ENCODE measurements around the gene AGXT2.

The AGXT2 gene

GRCh38 chr5:35023391-35024178, 24.2 kb downstream of the AGXT2 start:
- H3K27me3 ChIP-seq (replicated peaks in 2 of 5; ENCODE audit: control insufficient read depth in 4 of 5, insufficient read depth in 5 of 5, low read length in 4 of 5) = peaks cover 0 to 1% (median 0%) of the 10 kb centered on the region in 5 experiments
- DNase-seq = no peak
- WGBS (ENCODE audit: insufficient coverage) = 91% methylated on average over 6 of the region's 7 CpGs
- no peaks in the 10 kb centered on the region for H3K36me3 ChIP-seq (ENCODE audit: control insufficient read depth in 4 of 4, insufficient read depth in 4 of 4, low read length in 3 of 4)
- H3K27ac ChIP-seq (ENCODE audit: insufficient read depth in 1 of 2, low read depth in 1 of 2, low read length in 2 of 2, poor library complexity in 1 of 2, severe bottlenecking in 2 of 2) = no peak overlapping the region
- ChIA-PET CTCF (interaction anchor here (1.2 to 1.4 kb wide), 2 partner anchors 13 to 20 kb away, joined by 3 to 4 read pairs; no protein-coding TSS in a partner anchor), POLR2A (no interaction called here)
- H3K4me3 ChIP-seq (ENCODE audit: control insufficient read depth in 1 of 7, extremely low read depth in 1 of 7, insufficient read depth in 4 of 7, low read depth in 2 of 7, low read length in 6 of 7) = no peak overlapping the region
- no peaks in the 10 kb centered on the region for H3K9me3 ChIP-seq (ENCODE audit: control extremely low read depth in 1 of 5, control insufficient read depth in 4 of 5, insufficient read depth in 2 of 5, low read depth in 1 of 5, low read length in 4 of 5)
- H3K4me1 ChIP-seq (ENCODE audit: control extremely low read depth in 1 of 4, control insufficient read depth in 4 of 4, insufficient read depth in 4 of 4, low read length in 3 of 4) = no peaks in the 10 kb centered on the region

GRCh38 chr5:35016174-35017051, 31.3 kb downstream of the AGXT2 start:
- no peak for DNase-seq
- Histone ChIP-seq H3K4me3 (ENCODE audit: control insufficient read depth in 1 of 7, extremely low read depth in 1 of 7, insufficient read depth in 4 of 7, low read depth in 2 of 7, low read length in 6 of 7) (no peak overlapping the region), H3K36me3 (ENCODE audit: control insufficient read depth in 4 of 4, insufficient read depth in 4 of 4, low read length in 3 of 4) (no peaks in the 10 kb centered on the region), H3K4me1 (ENCODE audit: control extremely low read depth in 1 of 4, control insufficient read depth in 4 of 4, insufficient read depth in 4 of 4, low read length in 3 of 4) (no peaks in the 10 kb centered on the region), H3K27me3 (replicated peaks in 2 of 5; ENCODE audit: control insufficient read depth in 4 of 5, insufficient read depth in 5 of 5, low read length in 4 of 5) (no peaks in the 10 kb centered on the region), H3K9me3 (ENCODE audit: control extremely low read depth in 1 of 5, control insufficient read depth in 4 of 5, insufficient read depth in 2 of 5, low read depth in 1 of 5, low read length in 4 of 5) (no peaks in the 10 kb centered on the region), H3K27ac (ENCODE audit: insufficient read depth in 1 of 2, low read depth in 1 of 2, low read length in 2 of 2, poor library complexity in 1 of 2, severe bottlenecking in 2 of 2) (no peak overlapping the region)
- CTCF ChIA-PET = no interaction called here
- WGBS (ENCODE audit: insufficient coverage) = 62% methylated on average over 4 of the region's 4 CpGs
- POLR2A ChIA-PET = no interaction called here

- H3K9me3 ChIP-seq (ENCODE audit: control extremely low read depth in 1 of 5, control insufficient read depth in 4 of 5, insufficient read depth in 2 of 5, low read depth in 1 of 5, low read length in 4 of 5) = no peaks in the 10 kb centered on the region
- CTCF ChIA-PET = no interaction called here
- no peaks in the 10 kb centered on the region for H3K27me3 ChIP-seq (replicated peaks in 2 of 5; ENCODE audit: control insufficient read depth in 4 of 5, insufficient read depth in 5 of 5, low read length in 4 of 5)
- H3K4me1 ChIP-seq (ENCODE audit: control extremely low read depth in 1 of 4, control insufficient read depth in 4 of 4, insufficient read depth in 4 of 4, low read length in 3 of 4) = no peaks in the 10 kb centered on the region
- no peaks in the 10 kb centered on the region for H3K36me3 ChIP-seq (ENCODE audit: control insufficient read depth in 4 of 4, insufficient read depth in 4 of 4, low read length in 3 of 4)
- no peak for DNase-seq
- H3K4me3 ChIP-seq (ENCODE audit: control insufficient read depth in 1 of 7, extremely low read depth in 1 of 7, insufficient read depth in 4 of 7, low read depth in 2 of 7, low read length in 6 of 7) = no peak overlapping the region
- 67% methylated on average over 3 of the region's 4 CpGs for WGBS (ENCODE audit: insufficient coverage)
- POLR2A ChIA-PET = no interaction called here
- H3K27ac ChIP-seq (ENCODE audit: insufficient read depth in 1 of 2, low read depth in 1 of 2, low read length in 2 of 2, poor library complexity in 1 of 2, severe bottlenecking in 2 of 2) = no peak overlapping the region
These were observed 32.7 kb downstream of the AGXT2 start for GRCh38 chr5:35015063-35015462.

GRCh38 chr5:35012796-35013195, 35.0 kb downstream of the AGXT2 start:
- DNase-seq = no peak
- POLR2A ChIA-PET = no interaction called here
- H3K4me3 ChIP-seq (ENCODE audit: control insufficient read depth in 1 of 7, extremely low read depth in 1 of 7, insufficient read depth in 4 of 7, low read depth in 2 of 7, low read length in 6 of 7) = no peak overlapping the region
- H3K36me3 ChIP-seq (ENCODE audit: control insufficient read depth in 4 of 4, insufficient read depth in 4 of 4, low read length in 3 of 4) = no peaks in the 10 kb centered on the region
- WGBS (ENCODE audit: insufficient coverage) = 100% methylated on average over 2 of the region's 5 CpGs
- no peaks in the 10 kb centered on the region for H3K9me3 ChIP-seq (ENCODE audit: control extremely low read depth in 1 of 5, control insufficient read depth in 4 of 5, insufficient read depth in 2 of 5, low read depth in 1 of 5, low read length in 4 of 5)
- CTCF ChIA-PET = no interaction called here
- H3K4me1 ChIP-seq (ENCODE audit: control extremely low read depth in 1 of 4, control insufficient read depth in 4 of 4, insufficient read depth in 4 of 4, low read length in 3 of 4) = no peaks in the 10 kb centered on the region
- H3K27ac ChIP-seq (ENCODE audit: insufficient read depth in 1 of 2, low read depth in 1 of 2, low read length in 2 of 2, poor library complexity in 1 of 2, severe bottlenecking in 2 of 2) = no peak overlapping the region
- H3K27me3 ChIP-seq (replicated peaks in 2 of 5; ENCODE audit: control insufficient read depth in 4 of 5, insufficient read depth in 5 of 5, low read length in 4 of 5) = peaks cover 0 to 3% (median 0%) of the 10 kb centered on the region in 5 experiments

- H3K4me1 ChIP-seq (ENCODE audit: control extremely low read depth in 1 of 4, control insufficient read depth in 4 of 4, insufficient read depth in 4 of 4, low read length in 3 of 4) = no peaks in the 10 kb centered on the region
- CTCF ChIA-PET = no interaction called here
- no peak for DNase-seq
- H3K9me3 ChIP-seq (ENCODE audit: control extremely low read depth in 1 of 5, control insufficient read depth in 4 of 5, insufficient read depth in 2 of 5, low read depth in 1 of 5, low read length in 4 of 5) = no peaks in the 10 kb centered on the region
- H3K27me3 ChIP-seq (replicated peaks in 2 of 5; ENCODE audit: control insufficient read depth in 4 of 5, insufficient read depth in 5 of 5, low read length in 4 of 5) = peaks cover 0 to 3% (median 0%) of the 10 kb centered on the region in 5 experiments
- no peak overlapping the region for H3K4me3 ChIP-seq (ENCODE audit: control insufficient read depth in 1 of 7, extremely low read depth in 1 of 7, insufficient read depth in 4 of 7, low read depth in 2 of 7, low read length in 6 of 7)
- no peaks in the 10 kb centered on the region for H3K36me3 ChIP-seq (ENCODE audit: control insufficient read depth in 4 of 4, insufficient read depth in 4 of 4, low read length in 3 of 4)
- WGBS (ENCODE audit: insufficient coverage) = no CpG with 5 or more reads among the region's 3 CpGs
- POLR2A ChIA-PET = no interaction called here
- no peak overlapping the region for H3K27ac ChIP-seq (ENCODE audit: insufficient read depth in 1 of 2, low read depth in 1 of 2, low read length in 2 of 2, poor library complexity in 1 of 2, severe bottlenecking in 2 of 2)
These were observed 35.4 kb downstream of the AGXT2 start for GRCh38 chr5:35012365-35012764.

GRCh38 chr5:35010676-35011075, 37.1 kb downstream of the AGXT2 start:
- Histone ChIP-seq H3K36me3 (ENCODE audit: control insufficient read depth in 4 of 4, insufficient read depth in 4 of 4, low read length in 3 of 4) (no peaks in the 10 kb centered on the region), H3K27ac (ENCODE audit: insufficient read depth in 1 of 2, low read depth in 1 of 2, low read length in 2 of 2, poor library complexity in 1 of 2, severe bottlenecking in 2 of 2) (no peak overlapping the region), H3K4me3 (ENCODE audit: control insufficient read depth in 1 of 7, extremely low read depth in 1 of 7, insufficient read depth in 4 of 7, low read depth in 2 of 7, low read length in 6 of 7) (no peak overlapping the region), H3K9me3 (ENCODE audit: control extremely low read depth in 1 of 5, control insufficient read depth in 4 of 5, insufficient read depth in 2 of 5, low read depth in 1 of 5, low read length in 4 of 5) (no peaks in the 10 kb centered on the region), H3K4me1 (ENCODE audit: control extremely low read depth in 1 of 4, control insufficient read depth in 4 of 4, insufficient read depth in 4 of 4, low read length in 3 of 4) (no peaks in the 10 kb centered on the region), H3K27me3 (replicated peaks in 2 of 5; ENCODE audit: control insufficient read depth in 4 of 5, insufficient read depth in 5 of 5, low read length in 4 of 5) (peaks cover 0 to 3% (median 0%) of the 10 kb centered on the region in 5 experiments)
- CTCF ChIA-PET = no interaction called here
- no peak for DNase-seq
- POLR2A ChIA-PET = no interaction called here

DNA sequence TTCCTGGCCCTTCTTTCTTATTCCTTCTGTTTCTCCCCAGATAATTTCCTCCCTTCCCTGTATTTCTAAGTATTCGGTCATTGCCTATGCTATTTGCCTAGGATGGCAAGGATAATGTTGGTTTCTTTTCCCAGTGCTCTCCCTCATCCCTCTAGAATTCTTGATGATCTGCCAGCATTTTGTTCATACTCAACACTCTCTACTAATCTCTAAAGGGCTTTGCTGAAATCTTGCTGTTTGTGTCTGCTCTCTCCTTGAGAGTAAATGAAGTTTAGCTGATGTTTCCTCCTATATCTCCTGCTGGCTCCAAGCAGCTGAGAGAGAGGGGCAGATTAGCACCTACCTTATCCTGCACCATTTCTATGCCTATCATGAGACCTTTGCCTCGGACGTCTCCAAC, 38.1 kb downstream of the AGXT2 start:
- Histone ChIP-seq H3K4me1 (ENCODE audit: control extremely low read depth in 1 of 4, control insufficient read depth in 4 of 4, insufficient read depth in 4 of 4, low read length in 3 of 4) (no peaks in the 10 kb centered on the region), H3K9me3 (ENCODE audit: control extremely low read depth in 1 of 5, control insufficient read depth in 4 of 5, insufficient read depth in 2 of 5, low read depth in 1 of 5, low read length in 4 of 5) (no peaks in the 10 kb centered on the region), H3K36me3 (ENCODE audit: control insufficient read depth in 4 of 4, insufficient read depth in 4 of 4, low read length in 3 of 4) (no peaks in the 10 kb centered on the region), H3K4me3 (ENCODE audit: control insufficient read depth in 1 of 7, extremely low read depth in 1 of 7, insufficient read depth in 4 of 7, low read depth in 2 of 7, low read length in 6 of 7) (no peak overlapping the region), H3K27me3 (replicated peaks in 2 of 5; ENCODE audit: control insufficient read depth in 4 of 5, insufficient read depth in 5 of 5, low read length in 4 of 5) (peaks cover 0 to 3% (median 0%) of the 10 kb centered on the region in 5 experiments), H3K27ac (ENCODE audit: insufficient read depth in 1 of 2, low read depth in 1 of 2, low read length in 2 of 2, poor library complexity in 1 of 2, severe bottlenecking in 2 of 2) (no peak overlapping the region)
- POLR2A ChIA-PET = no interaction called here
- 95% methylated on average over 3 of the region's 3 CpGs for WGBS (ENCODE audit: insufficient coverage)
- no peak for DNase-seq
- CTCF ChIA-PET = no interaction called here
